Nasal cavity respiratory epithelium epithelial cell of viscerocranial mucosa (primary cell): ENCODE data around the gene SPART. TPM values are rescaled to one million over a fixed set of nuclear protein-coding genes. Genes with fewer than 3 reads are reported as not detected.

ENCODE experiments used
- total RNA-seq: library from RNA; depleted of rRNA; stranded (reverse); fragments of >200 nt; gene quantifications from 2 replicates; pipeline ENCODE4 v1.2.3, GENCODE V29; 2014

SPART gene, protein sequence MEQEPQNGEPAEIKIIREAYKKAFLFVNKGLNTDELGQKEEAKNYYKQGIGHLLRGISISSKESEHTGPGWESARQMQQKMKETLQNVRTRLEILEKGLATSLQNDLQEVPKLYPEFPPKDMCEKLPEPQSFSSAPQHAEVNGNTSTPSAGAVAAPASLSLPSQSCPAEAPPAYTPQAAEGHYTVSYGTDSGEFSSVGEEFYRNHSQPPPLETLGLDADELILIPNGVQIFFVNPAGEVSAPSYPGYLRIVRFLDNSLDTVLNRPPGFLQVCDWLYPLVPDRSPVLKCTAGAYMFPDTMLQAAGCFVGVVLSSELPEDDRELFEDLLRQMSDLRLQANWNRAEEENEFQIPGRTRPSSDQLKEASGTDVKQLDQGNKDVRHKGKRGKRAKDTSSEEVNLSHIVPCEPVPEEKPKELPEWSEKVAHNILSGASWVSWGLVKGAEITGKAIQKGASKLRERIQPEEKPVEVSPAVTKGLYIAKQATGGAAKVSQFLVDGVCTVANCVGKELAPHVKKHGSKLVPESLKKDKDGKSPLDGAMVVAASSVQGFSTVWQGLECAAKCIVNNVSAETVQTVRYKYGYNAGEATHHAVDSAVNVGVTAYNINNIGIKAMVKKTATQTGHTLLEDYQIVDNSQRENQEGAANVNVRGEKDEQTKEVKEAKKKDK
- total RNA-seq, result 63.9 and 123 TPM in 2 replicates

GRCh38 chr13:36346222-36347083 lies at the start of gene SPART:
Gene SPART (minus strand): TSS chr13:36346394. CDS start chr13:36335830, 10,564 bp downstream.

DNA sequence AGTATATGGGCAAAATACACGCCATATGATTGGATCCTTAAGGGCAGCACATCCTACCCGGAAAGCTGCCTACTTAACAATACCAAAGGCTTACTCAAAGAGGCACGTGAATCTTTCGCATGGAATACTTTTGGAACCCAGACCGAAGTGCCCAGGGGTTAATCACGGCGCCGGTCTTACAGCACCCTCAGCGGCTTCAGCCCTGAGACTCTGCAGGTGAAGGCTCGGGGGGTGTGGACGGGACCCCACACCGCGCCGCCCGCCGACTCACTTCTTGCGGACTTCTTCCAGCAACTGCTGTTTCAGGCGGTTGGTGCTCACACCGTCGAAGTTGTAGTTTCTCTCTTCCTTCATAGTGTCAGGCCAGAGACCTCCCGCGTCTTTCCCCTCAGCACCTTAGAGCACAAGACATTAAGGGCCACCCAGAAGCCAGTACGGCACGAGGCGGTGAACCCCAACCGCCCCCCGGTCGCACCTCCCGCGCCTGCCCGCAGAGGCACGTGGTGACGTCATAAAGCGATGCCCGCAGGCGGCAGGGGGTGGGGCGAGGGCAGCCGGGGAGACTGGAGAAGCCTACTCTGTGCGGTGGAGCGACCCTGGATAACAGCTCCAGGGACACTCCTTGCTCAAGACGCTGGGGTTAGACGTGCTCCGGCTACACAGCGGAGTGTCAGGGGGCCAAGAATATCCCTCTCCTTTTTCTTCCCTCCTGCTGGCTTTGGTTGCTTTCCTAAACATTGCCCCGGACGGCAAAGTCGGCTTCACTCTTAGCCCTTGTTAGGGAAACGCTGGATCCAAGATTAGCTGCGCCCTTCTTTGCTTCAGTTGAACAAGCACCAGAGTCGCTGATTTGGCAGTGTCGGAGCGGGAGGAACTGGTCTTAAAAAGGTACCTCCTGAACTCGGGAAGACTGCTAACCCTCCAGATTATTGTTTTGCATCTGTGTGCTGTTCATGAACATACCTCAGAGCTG lies 48.5 kb downstream of the SPART start, which contains the start of gene CCDC169:
Gene CCDC169 (minus strand): TSS at position 449 of the 973 bp plus-strand sequence. CDS start 95 bp downstream, at position 354.

Other genes with a start within 250 kb of the SPART start
- under 0.01 and 3.4 TPM in 2 replicates for gene DCLK1, start 215.0 kb downstream of the SPART start, total RNA-seq
- 0.21 and 0.34 TPM in 2 replicates for gene SOHLH2, start 131.8 kb downstream of the SPART start, total RNA-seq
- gene CCDC169, start 48.6 kb downstream of the SPART start, total RNA-seq, result 2.4 and 4.2 TPM in 2 replicates
- 17.0 and 150 TPM in 2 replicates for gene CCNA1, start 86.1 kb upstream of the SPART start, total RNA-seq